ENCODE measurements around the gene ZNF283.
"Not testable (repeated sequence)": the region's sequence is repeated elsewhere in the genome, so short reads cannot be mapped to it uniquely, and the experiment has no call there.

Gene ZNF283

DNA sequence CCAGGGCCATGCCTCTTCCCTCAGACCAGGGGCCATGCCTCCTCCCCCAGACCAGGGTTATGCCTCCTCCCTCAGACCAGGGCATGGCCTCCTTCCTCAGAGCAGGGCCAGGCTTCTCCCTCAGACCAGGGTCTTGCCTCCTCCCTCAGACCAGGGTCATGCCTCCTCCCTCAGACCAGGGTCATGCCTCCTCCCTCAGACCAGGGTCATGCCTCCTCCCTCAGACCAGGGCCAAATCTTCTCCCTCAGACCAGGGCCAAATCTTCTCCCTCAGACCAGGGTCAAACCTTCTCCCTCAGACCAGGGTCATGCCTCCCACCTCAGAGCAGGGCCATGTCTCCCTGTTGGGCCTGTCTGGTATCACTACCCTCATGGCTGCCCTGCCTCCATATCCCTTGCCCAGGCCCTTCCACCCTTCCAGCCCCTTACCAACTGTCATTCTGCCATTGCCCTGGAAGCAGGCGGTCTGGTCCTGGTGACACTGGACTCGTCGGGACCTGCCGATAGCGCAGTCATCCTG lies 29.0 kb upstream of the ZNF283 start:
- no peak for TF ChIP-seq Cebpa-rat (IDR thresholded peaks at IDR 0.05)
- Histone ChIP-seq H3K9me3 (replicated peaks in 1 of 11) (peaks cover 0 to 16% (median 0%) of the 10 kb centered on the region in 11 experiments; a peak in 5 of 22 replicates), H3K27ac (no peak overlapping the region), H3K4me3 (peak overlapping the region in 5 of 10 experiments; percentile 39 to 60 (median 52); a peak in 8 of 20 replicates), H3K4me2 (peak overlapping the region; percentile 81 to 96 (median 92)), H3K9ac (no peak overlapping the region), H3K4me1 (peaks cover 11 to 21% (median 19%) of the 10 kb centered on the region in 10 experiments), H3K27me3 (no peaks in the 10 kb centered on the region), H3K36me3 (no peaks in the 10 kb centered on the region), H4K20me1 (no peaks in the 10 kb centered on the region)

DNA sequence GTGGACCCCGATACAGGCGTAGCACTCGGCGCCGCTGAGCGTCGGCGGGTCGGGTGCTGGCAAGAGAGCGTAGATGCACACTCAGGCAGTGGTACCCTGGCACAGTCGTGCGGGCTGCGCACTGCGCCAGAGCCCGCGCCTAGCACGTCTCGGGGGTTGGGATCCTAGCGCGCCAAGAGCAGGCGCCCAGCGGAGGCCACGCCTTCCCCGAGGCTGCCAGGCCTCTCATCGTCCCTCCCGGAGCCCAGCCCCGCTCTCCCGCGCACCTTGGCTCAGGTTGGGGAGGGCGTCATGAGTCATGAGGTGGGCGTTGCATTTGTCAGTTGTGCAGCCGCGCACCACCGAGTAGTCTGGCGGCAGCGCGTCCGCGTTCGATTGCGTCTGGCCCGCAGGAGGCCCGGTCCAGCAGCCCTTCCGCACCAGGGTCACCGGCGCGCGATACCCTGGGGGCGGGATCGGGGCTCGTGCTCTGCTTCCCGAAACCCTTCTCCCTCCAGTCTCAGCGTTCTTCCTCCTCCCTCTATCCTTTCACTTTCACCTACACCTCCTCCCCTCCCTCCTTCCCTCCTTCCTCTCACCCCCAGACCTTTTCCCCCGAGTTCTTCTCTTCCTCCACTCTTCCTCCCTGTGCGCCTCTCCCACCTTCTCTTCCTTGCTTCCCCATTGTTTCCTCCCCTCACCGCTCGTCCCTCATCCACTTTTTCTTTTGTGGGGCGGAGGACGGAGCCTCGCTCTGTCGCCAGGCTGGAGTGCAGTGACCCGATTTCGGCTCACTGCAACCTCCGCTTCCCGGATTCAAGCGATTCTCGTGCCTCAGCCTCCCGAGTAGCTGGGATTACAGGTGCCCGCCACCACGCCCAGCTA lies 28.3 kb upstream of the ZNF283 start:
- TF ChIP-seq Cebpa-rat (IDR thresholded peaks at IDR 0.05), result no peak
- Histone ChIP-seq H4K20me1 (no peaks in the 10 kb centered on the region), H3K36me3 (no peaks in the 10 kb centered on the region), H3K4me3 (peak overlapping the region in 9 of 10 experiments; percentile 10 to 60 (median 45); a peak in 14 of 20 replicates), H3K9me3 (replicated peaks in 1 of 11) (peaks cover 0 to 16% (median 0%) of the 10 kb centered on the region in 11 experiments; a peak in 5 of 22 replicates), H3K27me3 (no peaks in the 10 kb centered on the region), H3K27ac (0 out of 22 replicates have a peak overlapping the region, but pooled peaks of 1 of the 11 experiments have one; percentile 14), H3K4me2 (peak overlapping the region; percentile 81 to 96 (median 92)), H3K9ac (peak overlapping the region in 8 of 11 experiments; percentile 15 to 55 (median 45); a peak in 8 of 22 replicates), H3K4me1 (peaks cover 8 to 21% (median 19%) of the 10 kb centered on the region in 10 experiments)

DNA sequence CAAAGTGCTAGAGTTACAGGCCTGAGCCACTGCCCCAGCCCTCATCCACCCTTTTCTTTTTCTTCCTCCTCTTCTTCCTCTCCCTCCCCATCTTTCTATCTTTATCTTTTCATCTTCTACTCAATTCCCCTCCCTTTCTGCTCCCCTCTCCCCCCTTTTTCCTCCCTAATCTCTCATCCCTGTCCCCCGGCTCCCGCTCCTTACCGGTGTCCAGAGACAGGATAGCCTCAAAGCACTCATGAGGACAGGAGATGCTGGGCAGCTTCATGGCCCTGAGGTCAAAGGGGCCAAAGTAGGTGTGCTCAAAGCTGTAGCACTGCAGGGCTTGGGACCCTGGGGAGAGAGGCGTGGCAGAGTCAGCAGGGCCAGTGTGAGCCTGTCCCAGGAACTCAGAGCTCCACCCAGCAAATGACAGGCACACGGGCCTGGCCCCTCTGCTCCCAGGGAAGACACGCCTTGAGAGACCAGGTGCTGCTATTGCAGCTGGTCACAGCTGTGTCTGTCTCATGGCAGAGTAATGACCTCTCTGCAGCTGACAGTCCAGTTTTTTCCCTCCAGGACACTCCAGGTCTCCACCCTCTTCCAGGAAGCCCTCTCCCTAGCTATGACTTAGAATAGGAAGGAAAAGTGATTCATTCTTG lies 27.5 kb upstream of the ZNF283 start:
- Histone ChIP-seq H3K36me3 (no peaks in the 10 kb centered on the region), H3K9ac (peak overlapping the region in 1 of 11 experiments; percentile 28; a peak in 1 of 22 replicates), H4K20me1 (no peaks in the 10 kb centered on the region), H3K27ac (no peak overlapping the region), H3K4me1 (peaks cover 8 to 29% (median 20%) of the 10 kb centered on the region in 10 experiments), H3K4me2 (peak overlapping the region in 7 of 11 experiments; percentile 46 to 95 (median 93); a peak in 11 of 22 replicates), H3K9me3 (replicated peaks in 1 of 11) (peaks cover 0 to 15% (median 0%) of the 10 kb centered on the region in 11 experiments; a peak in 5 of 22 replicates), H3K4me3 (no peak overlapping the region), H3K27me3 (no peaks in the 10 kb centered on the region)
- TF ChIP-seq Cebpa-rat (IDR thresholded peaks at IDR 0.05), result no peak

DNA sequence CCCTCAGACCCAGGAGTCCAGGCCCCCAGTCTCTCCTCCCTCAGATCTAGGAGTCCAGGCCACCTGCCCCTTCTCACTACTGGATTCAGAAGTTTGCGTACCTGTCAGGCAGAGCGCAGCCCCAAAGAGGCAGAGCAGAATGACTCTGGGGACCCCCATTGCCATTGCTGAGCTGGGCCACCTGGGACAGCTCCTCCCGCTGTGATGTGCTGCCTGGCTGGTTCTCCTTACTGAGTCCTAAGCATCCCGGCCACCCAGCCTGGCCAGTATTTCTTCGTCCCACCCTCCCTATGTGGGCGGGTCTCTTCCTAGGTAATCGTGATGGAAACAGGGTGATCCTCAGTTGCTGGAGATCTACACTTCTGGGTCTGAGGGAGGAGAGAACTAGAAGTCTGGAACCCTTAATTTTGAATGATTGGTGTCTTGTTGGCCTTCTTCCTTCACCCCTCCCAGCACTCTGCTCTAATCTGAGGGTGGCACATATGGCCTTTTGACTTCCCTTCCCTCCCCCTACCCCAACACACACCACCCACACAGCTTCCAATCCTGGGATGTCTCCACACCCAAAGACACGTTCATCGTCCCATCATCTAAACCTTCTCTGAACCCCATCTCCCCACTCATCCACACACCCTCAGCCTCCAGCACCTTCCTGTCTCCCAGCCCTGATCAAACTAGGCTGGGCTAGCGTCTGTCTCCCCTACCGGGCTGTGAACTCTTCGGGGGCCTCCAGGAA lies 24.7 kb upstream of the ZNF283 start, which contains the start of gene LYPD5:
TSS of gene LYPD5 (minus strand) at position 232 of the 736 bp plus-strand sequence. CDS start at position 165, 67 bp downstream.
- no peak for TF ChIP-seq Cebpa-rat (IDR thresholded peaks at IDR 0.05)
- H3K4me1 ChIP-seq, result peaks cover 8 to 32% (median 20%) of the 10 kb centered on the region in 10 experiments
- H3K9ac ChIP-seq, result no peak within 1 kb of the TSS
- H3K4me3 ChIP-seq, result no peak within 1 kb of the TSS
- H3K4me2 ChIP-seq, result no peak within 1 kb of the TSS
- no peaks in the 10 kb centered on the region for H4K20me1 ChIP-seq
- no peak within 1 kb of the TSS for H3K27ac ChIP-seq
- no peaks in the 10 kb centered on the region for H3K36me3 ChIP-seq
- H3K9me3 ChIP-seq (replicated peaks in 1 of 11), result no peaks in the 10 kb centered on the region
- H3K27me3 ChIP-seq, result no peaks in the 10 kb centered on the region

DNA sequence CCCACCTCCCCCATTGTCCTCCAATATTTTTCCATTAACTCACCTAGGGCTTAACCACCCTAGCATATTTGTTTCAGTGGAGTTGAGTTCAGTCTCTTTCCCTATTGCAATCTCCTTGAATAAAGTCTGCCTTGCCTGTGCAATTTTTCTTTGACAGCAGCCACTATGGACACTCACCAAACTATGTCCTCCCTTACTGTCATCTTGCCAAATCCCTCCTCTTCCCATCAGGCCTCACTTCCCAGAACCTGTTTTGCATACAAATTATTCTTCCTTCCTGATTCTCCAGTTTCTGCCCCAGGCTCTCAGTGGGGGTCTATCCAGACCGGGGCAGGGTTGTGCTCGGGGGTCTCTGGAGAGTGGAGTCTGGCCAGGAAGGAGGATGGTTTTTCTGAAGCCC lies 22.7 kb upstream of the ZNF283 start:
- Histone ChIP-seq H3K36me3 (no peaks in the 10 kb centered on the region), H3K27me3 (no peaks in the 10 kb centered on the region), H3K27ac (no peak overlapping the region; a peak in 2 of 22 replicates), H3K4me2 (peak overlapping the region in 3 of 11 experiments; percentile 32 to 52 (median 45); a peak in 5 of 22 replicates), H4K20me1 (no peaks in the 10 kb centered on the region), H3K9ac (peak overlapping the region in 1 of 11 experiments; percentile 36; a peak in 2 of 22 replicates), H3K4me1 (peaks cover 0 to 17% (median 5%) of the 10 kb centered on the region in 10 experiments; a peak in 9 of 20 replicates), H3K9me3 (replicated peaks in 1 of 11) (no peaks in the 10 kb centered on the region), H3K4me3 (peak overlapping the region in 2 of 10 experiments; percentile 31 to 37; a peak in 3 of 20 replicates)
- TF ChIP-seq Cebpa-rat (IDR thresholded peaks at IDR 0.05), result no peak

DNA sequence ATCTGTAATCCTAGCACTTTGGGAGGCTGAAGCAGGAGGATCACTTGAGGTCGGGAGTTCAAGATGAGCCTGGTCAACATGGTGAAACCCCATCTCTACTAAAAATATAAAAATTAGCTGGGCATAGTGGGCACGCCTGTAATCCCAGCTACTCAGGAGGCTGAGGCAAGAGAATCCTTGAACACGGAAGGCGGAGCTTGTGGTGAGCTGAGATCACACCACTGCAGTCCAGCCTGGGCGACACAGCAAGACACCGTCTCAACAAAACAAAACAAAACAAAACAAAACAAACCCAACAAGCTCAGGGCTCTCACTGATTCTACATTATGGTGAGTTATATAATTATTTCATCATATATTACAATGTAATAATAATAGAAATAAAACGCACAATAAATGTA lies 20.7 kb upstream of the ZNF283 start:
- not testable (repeated sequence) for H3K9ac ChIP-seq; H3K27ac ChIP-seq; H4K20me1 ChIP-seq; H3K27me3 ChIP-seq; H3K36me3 ChIP-seq; H3K9me3 ChIP-seq (replicated peaks in 1 of 11); H3K4me2 ChIP-seq; H3K4me3 ChIP-seq
- peaks cover 0 to 17% (median 0%) of the 10 kb centered on the region in 10 experiments; a peak in 6 of 20 replicates for H3K4me1 ChIP-seq
- peak in 1 of 11 experiments; percentile 12; a peak in 1 of 22 replicates for TF ChIP-seq Cebpa-rat (IDR thresholded peaks at IDR 0.05)

DNA sequence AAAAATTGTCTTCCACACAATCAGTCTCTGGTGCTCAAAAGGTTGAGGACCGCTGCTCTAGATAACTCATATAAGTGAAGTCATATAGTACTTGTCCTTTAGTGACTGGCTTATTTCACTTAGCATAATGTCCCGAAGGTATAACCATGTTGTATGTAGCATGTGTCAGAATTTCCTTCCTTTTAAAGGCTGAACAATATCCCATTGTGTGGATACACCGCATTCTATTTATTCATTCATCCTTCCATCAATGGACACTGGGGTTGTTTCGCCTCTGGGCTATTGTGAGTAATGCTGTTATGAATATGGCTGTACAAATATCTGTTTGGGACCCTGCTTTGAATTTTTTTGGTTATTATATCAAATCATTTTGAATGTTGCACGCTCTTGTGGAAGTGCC lies 20.3 kb upstream of the ZNF283 start:
- Histone ChIP-seq H3K4me3 (no peak overlapping the region), H3K4me1 (peaks cover 0 to 22% (median 0%) of the 10 kb centered on the region in 10 experiments; a peak in 6 of 20 replicates), H3K27me3 (no peaks in the 10 kb centered on the region), H3K9ac (no peak overlapping the region), H4K20me1 (no peaks in the 10 kb centered on the region), H3K27ac (no peak overlapping the region), H3K9me3 (replicated peaks in 1 of 11) (no peaks in the 10 kb centered on the region), H3K36me3 (no peaks in the 10 kb centered on the region), H3K4me2 (no peak overlapping the region)
- TF ChIP-seq Cebpa-rat (IDR thresholded peaks at IDR 0.05), result no peak

DNA sequence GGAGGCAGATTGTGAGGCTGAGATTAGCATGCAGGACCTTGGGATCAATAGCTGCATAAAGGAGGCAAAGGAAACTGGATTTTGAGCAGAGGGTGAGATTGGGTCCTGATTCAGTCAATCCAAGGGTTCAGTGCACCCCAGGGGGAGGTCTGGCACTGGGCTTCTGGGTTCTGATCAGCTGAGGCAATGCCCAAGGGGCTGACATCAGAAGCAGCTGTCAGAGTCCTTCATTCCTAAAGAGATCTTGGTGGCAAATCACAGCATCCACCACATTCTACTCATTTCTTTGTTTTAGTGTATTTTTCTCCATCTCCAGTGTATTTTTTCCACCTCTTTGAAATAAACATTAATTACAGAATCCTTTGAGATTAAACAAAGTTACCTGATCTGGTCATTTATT lies 19.5 kb upstream of the ZNF283 start:
- no peak overlapping the region for H3K4me2 ChIP-seq
- H3K9me3 ChIP-seq (replicated peaks in 1 of 11), result no peaks in the 10 kb centered on the region
- H3K36me3 ChIP-seq, result no peaks in the 10 kb centered on the region
- H3K27ac ChIP-seq, result no peak overlapping the region
- H3K4me1 ChIP-seq, result peaks cover 0 to 29% (median 0%) of the 10 kb centered on the region in 10 experiments; a peak in 6 of 20 replicates
- no peak overlapping the region for H3K4me3 ChIP-seq
- TF ChIP-seq Cebpa-rat (IDR thresholded peaks at IDR 0.05), result no peak
- no peaks in the 10 kb centered on the region for H3K27me3 ChIP-seq
- H3K9ac ChIP-seq, result no peak overlapping the region
- no peaks in the 10 kb centered on the region for H4K20me1 ChIP-seq

Measured in BLaER1 treated with 17β-estradiol and CSF1 and Interleukin-3, amounts not matched to agents 10 nM and 100 nM (cell line).